K562 (cell line): ENCODE data around the gene ABHD16A. TPM values are rescaled to one million over a fixed set of nuclear protein-coding genes. Genes with fewer than 3 reads are reported as not detected.
A peak's percentile ranks its signal among the peaks of the same experiment; 100 is the strongest.

Experiments used
- AFF4 ChIP-seq: sonication (generic); formaldehyde crosslinking; IDR thresholded peaks from 2 replicates; pipeline ENCODE4 v1.8.0; 2023; ENCODE audit warnings: mild to moderate bottlenecking, missing genetic modification reagents
- CTCFL ChIP-seq: IDR thresholded peaks from 2 replicates; pipeline ENCODE4 v1.6.1; 2011; ENCODE audit warnings: borderline replicate concordance, low read depth, mild to moderate bottlenecking, moderate library complexity, low read length; ENCODE audit not compliant: insufficient read depth, poor library complexity, severe bottlenecking
- DACH1 ChIP-seq: fragments of 450-650 bp; IDR thresholded peaks from 2 replicates; pipeline ENCODE4 v1.6.1; 2018; ENCODE audit not compliant: partially characterized antibody
- DIDO1 ChIP-seq: fragments of 450-650 bp; IDR thresholded peaks from 2 replicates; pipeline ENCODE4 v1.6.1; 2016; ENCODE audit warnings: low read depth, missing biosample characterization, missing genetic modification characterization
- EWSR1 ChIP-seq: fragments of 450-650 bp; IDR thresholded peaks from 2 replicates; pipeline ENCODE4 v1.6.1; 2018; ENCODE audit warnings: borderline replicate concordance, mild to moderate bottlenecking, low read depth, moderate library complexity; ENCODE audit not compliant: partially characterized antibody
- GTF3C2 ChIP-seq: IDR thresholded peaks from 3 replicates; pipeline ENCODE4 v1.6.1; 2011; ENCODE audit warnings: borderline replicate concordance, mild to moderate bottlenecking, moderate library complexity; ENCODE audit not compliant: insufficient read length; ENCODE audit errors: extremely low read depth
- KDM2B ChIP-seq: fragments of 250-450 bp; sonication (Bioruptor Pico); IDR thresholded peaks from 2 replicates; pipeline ENCODE4 v1.8.0; 2021; ENCODE audit warnings: mild to moderate bottlenecking, moderate library complexity
- KHSRP ChIP-seq: fragments of 450-650 bp; IDR thresholded peaks from 2 replicates; pipeline ENCODE4 v1.6.1; 2017
- MAFK ChIP-seq: IDR thresholded peaks from 2 replicates; pipeline ENCODE4 v1.6.1; 2011; ENCODE audit warnings: low read length, improper control_type of control experiment
- MEIS2 ChIP-seq: fragments of 450-650 bp; IDR thresholded peaks from 2 replicates; pipeline ENCODE4 v1.6.1; 2014; ENCODE audit warnings: mild to moderate bottlenecking; ENCODE audit not compliant: partially characterized antibody
- NR2F6 ChIP-seq: fragments of 450-650 bp; formaldehyde crosslinking; IDR thresholded peaks from 2 replicates; pipeline ENCODE4 v1.4.0; 2020; ENCODE audit warnings: mild to moderate bottlenecking
- PHF21A ChIP-seq: fragments of 450-650 bp; IDR thresholded peaks from 2 replicates; pipeline ENCODE4 v1.6.1; 2017; ENCODE audit warnings: low read depth, borderline replicate concordance
- SETDB1 ChIP-seq: IDR thresholded peaks from one replicate; pipeline ENCODE4 v1.6.1; 2012; ENCODE audit warnings: low read length, control low read depth, inconsistent platforms
- TAL1 ChIP-seq: fragments of 450-650 bp; IDR thresholded peaks from 2 replicates; pipeline ENCODE4 v1.6.1; 2016; ENCODE audit warnings: mild to moderate bottlenecking
- TARDBP ChIP-seq: fragments of 450-650 bp; IDR thresholded peaks from 2 replicates; pipeline ENCODE4 v1.6.1; 2016
- TRIM28 ChIP-seq: fragments of 450-650 bp; IDR thresholded peaks from 2 replicates; pipeline ENCODE4 v1.6.1; 2017
- ZNF780A ChIP-seq: fragments of 250-450 bp; sonication (Bioruptor Pico); IDR thresholded peaks from 2 replicates; pipeline ENCODE4 v1.5.0; 2021; ENCODE audit warnings: mild to moderate bottlenecking
- polyA plus RNA-seq, 8 experiments: library from polyadenylated mRNA; depleted of rRNA in 4 of 8; stranded (reverse) in 5 of 8; unstranded in 3 of 8; fragments of >200 nt; fragmentation: Nextera tagmentation in 2 of 8; fragmentation: Illumina TruSeq in 1 of 8; extraction: Ambion mirVana in 2 of 8; extraction: Trizol in 1 of 8; gene quantifications; 2 replicates each; pipeline versions ENCODE4 v1.2.1 to v1.2.3, GENCODE V29; 2011 to 2014; ENCODE audit warnings: inconsistent platforms in 1 of 8, missing spikeins in 1 of 8
- total RNA-seq, 7 experiments: library from RNA; depleted of rRNA in 6 of 7; stranded (reverse); fragments of >200 nt in 6 of 7; fragmentation: Illumina TruSeq in 2 of 7; extraction: Trizol in 2 of 7; gene quantifications; 2 replicates each; pipeline versions ENCODE4 v1.2.1 to v1.2.3, GENCODE V29; 2011 to 2021; ENCODE audit warnings: low replicate concordance in 1 of 7
- TF ChIP-seq, protein P1 (sequence below): fragments of 450-650 bp; formaldehyde crosslinking; conservative IDR thresholded peaks from 2 replicates; pipeline ENCODE4 v1.4.0; 2022; ENCODE audit warnings: mild to moderate bottlenecking, missing genetic modification characterization

The ABHD16A gene
- total and polyA plus RNA-seq, 9 of the 15 experiments (the other 6 are each of a cell fraction or from before 2014, with no cell fraction given): 25.8 to 120 (median 81.6) TPM

DNA sequence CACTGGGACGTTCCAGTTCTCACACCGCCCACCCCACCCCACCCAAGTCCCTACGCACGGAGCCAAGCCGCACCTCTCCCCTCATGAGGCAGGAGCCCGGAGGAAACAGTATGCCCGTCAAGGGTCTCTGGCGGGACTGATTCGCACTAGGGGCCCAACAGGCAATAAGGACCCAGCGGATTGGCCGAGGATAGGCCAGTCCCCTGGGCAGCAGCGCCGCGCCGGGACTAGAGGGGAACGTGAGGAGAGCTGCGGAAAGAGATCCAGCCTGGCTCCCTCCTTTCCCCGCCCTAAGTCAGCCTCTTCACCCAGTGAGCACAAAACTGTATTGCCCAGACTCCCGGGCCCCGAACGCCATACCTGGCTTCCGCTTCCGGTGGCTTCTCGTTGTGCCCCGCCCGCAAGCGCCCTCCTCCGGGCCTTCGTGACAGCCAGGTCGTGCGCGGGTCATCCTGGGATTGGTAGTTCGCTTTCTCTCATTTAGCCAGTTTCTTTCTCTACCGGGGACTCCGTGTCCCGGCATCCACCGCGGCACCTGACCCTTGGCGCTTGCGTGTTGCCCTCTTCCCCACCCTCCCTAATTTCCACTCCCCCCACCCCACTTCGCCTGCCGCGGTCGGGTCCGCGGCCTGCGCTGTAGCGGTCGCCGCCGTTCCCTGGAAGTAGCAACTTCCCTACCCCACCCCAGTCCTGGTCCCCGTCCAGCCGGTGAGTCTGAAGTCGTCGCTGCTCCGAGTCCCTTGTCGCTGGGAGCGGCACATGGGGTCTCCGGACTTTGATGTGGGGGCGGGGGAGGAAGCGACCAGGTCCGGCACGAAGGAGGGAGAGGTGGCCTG is 37.4 kb downstream of the ABHD16A start, which contains the start of gene CSNK2B (continued):
- TF ChIP-seq DIDO1 (tag): peak; percentile 58
- TF ChIP-seq NR2F6 (CRISPR knock-in tag): peak; percentile 84
- TF ChIP-seq MEIS2: peak; percentile 53
- TF ChIP-seq KDM2B (CRISPR knock-in tag): no peak
- no peak for TF ChIP-seq PHF21A
- peak; percentile 95 for TF ChIP-seq AFF4 (CRISPR knock-in tag)
- TF ChIP-seq, protein P1, sequence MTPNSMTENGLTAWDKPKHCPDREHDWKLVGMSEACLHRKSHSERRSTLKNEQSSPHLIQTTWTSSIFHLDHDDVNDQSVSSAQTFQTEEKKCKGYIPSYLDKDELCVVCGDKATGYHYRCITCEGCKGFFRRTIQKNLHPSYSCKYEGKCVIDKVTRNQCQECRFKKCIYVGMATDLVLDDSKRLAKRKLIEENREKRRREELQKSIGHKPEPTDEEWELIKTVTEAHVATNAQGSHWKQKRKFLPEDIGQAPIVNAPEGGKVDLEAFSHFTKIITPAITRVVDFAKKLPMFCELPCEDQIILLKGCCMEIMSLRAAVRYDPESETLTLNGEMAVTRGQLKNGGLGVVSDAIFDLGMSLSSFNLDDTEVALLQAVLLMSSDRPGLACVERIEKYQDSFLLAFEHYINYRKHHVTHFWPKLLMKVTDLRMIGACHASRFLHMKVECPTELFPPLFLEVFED: peak; percentile 74
- no peak for TF ChIP-seq EWSR1
- TF ChIP-seq SETDB1: peak; percentile 21
- TF ChIP-seq KHSRP: no peak
- no peak for TF ChIP-seq TAL1
- TF ChIP-seq ZNF780A (CRISPR knock-in tag): no peak
- TF ChIP-seq TARDBP: peak; percentile 79; the same call in 1 of the 2 replicates
- peak; percentile 3; the same call in 1 of the 2 replicates for TF ChIP-seq MAFK
- no peak for TF ChIP-seq GTF3C2
- no peak; the same call in 1 of the 2 replicates for TF ChIP-seq TRIM28
- TF ChIP-seq CTCFL: peak; percentile 92
- TF ChIP-seq DACH1: no peak
